ENCODE data around the gene XPA.

DNA sequence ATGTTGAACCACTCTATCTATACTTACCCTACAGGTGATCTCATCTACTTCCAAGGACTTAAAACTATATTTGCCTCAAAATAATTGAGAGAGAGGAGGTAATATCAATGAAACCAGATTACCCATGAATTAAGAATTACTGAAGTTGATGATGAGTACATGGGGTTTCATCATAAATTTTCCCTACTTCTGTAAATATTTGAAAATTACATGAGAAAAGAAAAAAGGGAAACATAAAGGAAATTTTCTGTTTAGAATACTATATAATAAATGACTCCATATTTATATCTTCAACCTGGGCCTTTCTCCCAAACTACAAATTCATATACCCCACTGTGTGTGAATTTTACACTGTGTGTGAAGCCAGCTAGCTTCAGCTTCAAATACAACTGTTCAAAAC is 66.5 kb downstream of the XPA start:
- TF ChIP-seq, protein P1, sequence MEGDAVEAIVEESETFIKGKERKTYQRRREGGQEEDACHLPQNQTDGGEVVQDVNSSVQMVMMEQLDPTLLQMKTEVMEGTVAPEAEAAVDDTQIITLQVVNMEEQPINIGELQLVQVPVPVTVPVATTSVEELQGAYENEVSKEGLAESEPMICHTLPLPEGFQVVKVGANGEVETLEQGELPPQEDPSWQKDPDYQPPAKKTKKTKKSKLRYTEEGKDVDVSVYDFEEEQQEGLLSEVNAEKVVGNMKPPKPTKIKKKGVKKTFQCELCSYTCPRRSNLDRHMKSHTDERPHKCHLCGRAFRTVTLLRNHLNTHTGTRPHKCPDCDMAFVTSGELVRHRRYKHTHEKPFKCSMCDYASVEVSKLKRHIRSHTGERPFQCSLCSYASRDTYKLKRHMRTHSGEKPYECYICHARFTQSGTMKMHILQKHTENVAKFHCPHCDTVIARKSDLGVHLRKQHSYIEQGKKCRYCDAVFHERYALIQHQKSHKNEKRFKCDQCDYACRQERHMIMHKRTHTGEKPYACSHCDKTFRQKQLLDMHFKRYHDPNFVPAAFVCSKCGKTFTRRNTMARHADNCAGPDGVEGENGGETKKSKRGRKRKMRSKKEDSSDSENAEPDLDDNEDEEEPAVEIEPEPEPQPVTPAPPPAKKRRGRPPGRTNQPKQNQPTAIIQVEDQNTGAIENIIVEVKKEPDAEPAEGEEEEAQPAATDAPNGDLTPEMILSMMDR (IDR thresholded peaks at IDR 0.05; ENCODE audit: low read length) = no peak
- TF ChIP-seq EZH2 (optimal IDR thresholded peaks at IDR 0.05; ENCODE audit: low read depth, low read length) = no peak
